22Rv1 (cell line): Measurements from ENCODE around the gene CALU.
A peak's percentile ranks its signal among the peaks of the same experiment; 100 is the strongest.

Experiments used
- H3K27ac ChIP-seq: fragments of 450-650 bp; 2 replicates; pipeline ENCODE4 v1.5.1; 2017
- ZFX ChIP-seq: fragments of 450-650 bp; IDR thresholded peaks from 2 replicates; pipeline ENCODE4 v1.6.1; 2017; ENCODE audit warnings: antibody characterized with exemption, borderline replicate concordance
- TF ChIP-seq, protein P1 (sequence below): fragments of 450-650 bp; IDR thresholded peaks from 2 replicates; pipeline ENCODE4 v1.5.1; 2017; ENCODE audit warnings: mild to moderate bottlenecking

The CALU gene

DNA sequence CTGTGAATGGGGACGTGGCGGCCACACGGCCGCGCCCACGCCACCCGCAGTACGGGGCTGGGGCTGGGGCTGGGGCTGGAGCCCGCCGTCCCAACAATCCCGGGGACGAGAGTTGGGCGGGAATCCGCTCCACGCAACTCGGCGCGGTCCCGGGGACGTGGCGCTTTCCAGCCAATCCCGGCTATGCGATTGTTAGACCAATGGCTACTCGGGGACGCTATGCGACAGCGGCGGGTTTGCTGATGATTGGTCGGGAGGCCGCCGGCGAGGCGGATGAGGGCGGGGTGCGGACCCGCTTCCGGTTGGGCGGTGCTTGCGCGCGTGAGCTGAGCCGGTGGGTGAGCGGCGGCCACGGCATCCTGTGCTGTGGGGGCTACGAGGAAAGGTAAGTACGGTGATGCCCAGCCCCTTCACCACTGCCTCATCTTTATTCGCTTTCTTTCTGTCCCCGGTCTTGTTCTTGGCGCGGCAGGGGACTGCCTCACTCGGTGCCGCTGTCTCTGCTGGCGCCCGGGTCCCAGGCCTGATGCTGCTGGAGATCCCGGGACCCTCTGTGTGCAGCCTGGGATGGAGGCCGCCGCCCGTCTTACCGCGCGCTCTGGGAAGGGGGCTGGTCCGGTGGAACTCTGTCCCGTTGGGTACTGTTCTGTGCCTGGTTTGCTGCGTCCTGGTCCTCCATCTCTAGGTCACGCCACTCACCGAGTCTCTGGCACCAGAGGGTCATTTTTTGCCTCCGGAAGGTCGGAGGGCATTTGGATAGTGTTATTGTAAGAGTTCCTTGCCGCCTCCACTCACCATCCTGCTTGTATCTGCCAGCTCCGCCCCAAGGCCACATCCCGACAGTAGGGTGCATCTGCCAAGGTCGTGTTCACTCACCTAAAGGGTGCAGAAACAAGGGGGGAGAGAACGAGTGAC is at the start of gene CALU:
CALU (plus strand) TSS at position 312 of the 915 bp plus-strand sequence. CDS start 9,225 bp downstream, outside the sequence.
- TF ChIP-seq, protein P1, sequence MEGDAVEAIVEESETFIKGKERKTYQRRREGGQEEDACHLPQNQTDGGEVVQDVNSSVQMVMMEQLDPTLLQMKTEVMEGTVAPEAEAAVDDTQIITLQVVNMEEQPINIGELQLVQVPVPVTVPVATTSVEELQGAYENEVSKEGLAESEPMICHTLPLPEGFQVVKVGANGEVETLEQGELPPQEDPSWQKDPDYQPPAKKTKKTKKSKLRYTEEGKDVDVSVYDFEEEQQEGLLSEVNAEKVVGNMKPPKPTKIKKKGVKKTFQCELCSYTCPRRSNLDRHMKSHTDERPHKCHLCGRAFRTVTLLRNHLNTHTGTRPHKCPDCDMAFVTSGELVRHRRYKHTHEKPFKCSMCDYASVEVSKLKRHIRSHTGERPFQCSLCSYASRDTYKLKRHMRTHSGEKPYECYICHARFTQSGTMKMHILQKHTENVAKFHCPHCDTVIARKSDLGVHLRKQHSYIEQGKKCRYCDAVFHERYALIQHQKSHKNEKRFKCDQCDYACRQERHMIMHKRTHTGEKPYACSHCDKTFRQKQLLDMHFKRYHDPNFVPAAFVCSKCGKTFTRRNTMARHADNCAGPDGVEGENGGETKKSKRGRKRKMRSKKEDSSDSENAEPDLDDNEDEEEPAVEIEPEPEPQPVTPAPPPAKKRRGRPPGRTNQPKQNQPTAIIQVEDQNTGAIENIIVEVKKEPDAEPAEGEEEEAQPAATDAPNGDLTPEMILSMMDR: no peak
- TF ChIP-seq ZFX: no peak
- H3K27ac ChIP-seq: peak within 1 kb of the TSS; percentile 78

DNA sequence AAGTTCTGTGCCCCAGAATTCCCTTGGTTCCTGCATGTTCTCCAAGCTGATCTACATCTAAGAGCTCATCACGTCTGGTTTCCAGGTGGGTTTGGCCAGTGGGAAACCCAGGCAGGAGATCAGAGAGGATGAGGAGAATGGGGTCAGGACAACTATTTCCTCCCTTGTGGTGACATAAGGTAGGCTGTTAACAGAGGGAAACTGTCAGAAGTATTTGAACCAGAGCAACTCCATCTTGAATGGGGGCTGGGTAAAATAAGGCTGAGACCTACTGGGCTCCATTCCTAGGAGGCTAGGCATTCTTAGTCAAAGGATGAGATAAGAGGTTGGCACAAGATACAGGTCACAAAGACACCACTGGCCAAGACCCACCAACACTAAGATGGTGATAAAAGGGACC is 47.9 kb upstream of the CALU start:
- H3K27ac ChIP-seq: no peak overlapping the region
- TF ChIP-seq ZFX: no peak
- TF ChIP-seq, protein P1: no peak

DNA sequence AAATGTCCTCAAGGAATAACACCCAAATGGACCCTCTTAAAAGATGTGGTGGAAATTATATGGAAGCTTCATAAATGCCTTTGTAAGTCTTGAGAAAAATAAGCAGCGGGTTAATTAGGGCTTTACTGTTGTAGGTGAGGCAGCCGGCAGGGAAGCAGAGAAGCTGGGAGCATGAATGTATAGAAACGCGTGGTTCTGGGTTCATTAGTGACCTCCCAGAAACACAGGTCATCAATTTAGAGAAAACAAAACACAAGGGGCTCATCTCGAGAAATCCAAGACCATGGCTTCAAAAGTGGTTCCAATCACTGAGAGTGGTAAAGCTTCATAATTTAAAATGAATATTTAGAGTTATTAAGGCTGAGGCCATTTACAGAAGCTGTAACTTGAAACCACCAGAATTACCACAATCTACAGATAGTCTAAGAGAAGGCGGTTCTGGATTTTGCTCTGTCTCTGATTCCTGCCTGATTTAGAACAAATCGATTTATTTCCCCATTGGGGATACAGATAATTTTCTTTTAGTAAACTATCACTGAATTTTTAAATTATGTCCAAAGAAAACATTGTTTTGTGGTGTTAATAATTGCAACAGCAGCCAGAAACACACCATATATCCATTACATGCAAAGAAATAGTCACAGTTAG is 46.4 kb upstream of the CALU start:
- TF ChIP-seq, protein P1: no peak
- no peak for TF ChIP-seq ZFX
- no peak overlapping the region for H3K27ac ChIP-seq

DNA sequence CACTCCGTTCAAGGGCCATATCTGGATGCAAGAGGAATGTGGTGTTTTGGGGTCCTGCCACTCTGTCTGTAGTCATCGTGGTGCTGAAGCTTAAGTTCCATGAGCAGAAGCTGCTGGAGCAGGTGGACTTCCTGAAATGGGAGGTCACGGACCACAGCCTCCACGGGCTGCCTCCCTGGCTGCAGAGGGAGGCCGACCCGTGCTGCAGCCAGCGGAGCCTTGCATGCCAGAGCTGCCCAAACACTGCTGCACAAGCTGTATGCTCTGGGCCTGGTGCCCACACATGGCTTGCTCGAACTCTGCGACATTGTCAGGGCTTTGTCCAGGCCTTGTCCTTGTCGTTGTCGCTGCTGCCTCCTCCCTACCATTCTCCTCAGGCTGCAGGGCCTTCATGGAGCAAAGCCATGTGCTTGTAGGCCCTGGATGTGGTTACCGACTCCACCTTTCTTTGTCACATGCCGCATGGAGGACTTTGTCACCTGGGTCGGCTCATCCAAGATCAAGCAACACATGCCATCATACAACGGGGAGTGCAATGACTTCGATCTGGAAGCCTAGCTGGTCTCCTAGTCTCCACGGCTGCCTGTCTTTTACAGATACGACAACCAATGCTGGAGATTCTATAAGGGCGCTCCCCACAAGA is 45.7 kb upstream of the CALU start:
- H3K27ac ChIP-seq: no peak overlapping the region
- TF ChIP-seq, protein P1: no peak
- TF ChIP-seq ZFX: no peak

DNA sequence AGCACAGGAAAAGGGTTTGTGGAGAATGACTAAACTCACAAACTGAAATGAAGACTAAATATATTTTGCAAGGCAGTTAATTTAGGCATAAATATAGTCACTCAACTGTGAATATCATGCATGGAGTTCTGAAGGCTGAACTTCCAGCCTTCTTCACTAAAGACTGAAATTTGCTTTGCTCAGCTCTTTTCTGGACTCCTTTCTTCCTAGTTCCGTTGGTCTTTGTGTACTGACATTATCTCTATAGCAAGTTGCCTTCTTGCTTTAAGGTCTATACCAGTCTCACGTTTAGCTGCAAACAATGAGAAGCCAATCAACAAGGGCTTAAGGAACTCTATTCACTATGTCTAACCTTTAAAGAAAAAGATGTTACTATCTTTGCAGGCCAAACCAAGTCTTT is 44.4 kb upstream of the CALU start:
- TF ChIP-seq, protein P1: no peak
- TF ChIP-seq ZFX: no peak
- H3K27ac ChIP-seq: no peak overlapping the region

DNA sequence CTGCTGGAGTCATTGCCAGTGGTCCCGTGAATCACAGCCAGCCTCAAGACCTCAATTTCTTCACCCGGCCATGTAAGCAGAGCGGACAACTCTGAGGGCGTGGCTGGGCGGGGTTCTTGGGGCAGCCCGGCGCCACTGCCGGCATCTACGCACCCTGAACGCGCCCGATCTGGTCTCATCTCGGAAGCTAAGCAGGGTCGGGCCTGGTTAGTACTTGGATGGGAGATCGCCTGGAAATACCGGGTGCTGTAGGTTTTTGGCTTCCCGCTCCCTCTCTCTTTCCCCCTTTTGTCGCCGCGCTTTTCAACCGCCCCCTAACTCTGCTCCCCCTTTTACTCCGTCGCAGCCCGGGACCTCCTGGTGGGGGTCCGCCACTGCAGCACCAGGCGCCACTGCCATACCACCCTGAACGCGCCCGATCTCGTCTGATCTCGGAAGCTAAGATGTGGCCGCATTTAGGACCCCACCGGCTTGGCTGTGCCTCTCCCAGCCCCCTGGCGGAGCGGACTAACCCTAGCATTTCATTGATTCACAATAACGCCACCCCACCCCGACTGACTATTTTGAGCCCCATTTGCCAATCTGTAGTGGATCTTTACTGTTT is 41.8 kb upstream of the CALU start:
- no peak overlapping the region for H3K27ac ChIP-seq
- TF ChIP-seq, protein P1: no peak
- TF ChIP-seq ZFX: no peak
